GM23338 (cell line): ENCODE data around the gene ABCA1. TPM values are rescaled to one million over a fixed set of nuclear protein-coding genes. Genes with fewer than 3 reads are reported as not detected.

ENCODE experiments used
- ATAC-seq: fragments of 200-7000 bp; cut with Tn5 transposase; 3 replicates; pipeline ENCODE4 v1.9.1; 2020
- DNase-seq: peaks from one replicate; pipeline ENCODE4 v3.0.0-alpha.2; 2015; ENCODE audit warnings: low spot score
- H2AFZ ChIP-seq: fragments of 200-600 bp; sonication (generic); 2 replicates; pipeline ENCODE4 v1.8.0; 2016; ENCODE audit warnings: antibody characterized with exemption, mild to moderate bottlenecking, moderate library complexity
- H3F3A ChIP-seq: fragments of 200-600 bp; sonication (generic); replicated peaks from 2 replicates; pipeline ENCODE4 v1.8.0; 2017; ENCODE audit warnings: antibody characterized with exemption, mixed run types, low read depth
- H3K27ac ChIP-seq: fragments of 200-600 bp; sonication (generic); 2 replicates; pipeline ENCODE4 v1.6.1; 2016; ENCODE audit warnings: low read depth
- H3K27me3 ChIP-seq: fragments of 200-600 bp; sonication (generic); 2 replicates; pipeline ENCODE4 v1.8.0; 2016; ENCODE audit warnings: mild to moderate bottlenecking, mixed run types, moderate library complexity; ENCODE audit not compliant: insufficient read depth
- H3K36me3 ChIP-seq: fragments of 200-600 bp; sonication (generic); 2 replicates; pipeline ENCODE4 v1.8.0; 2016; ENCODE audit warnings: mild to moderate bottlenecking; ENCODE audit not compliant: insufficient read depth
- H3K4me1 ChIP-seq: fragments of 200-600 bp; sonication (generic); 2 replicates; pipeline ENCODE4 v1.8.0; 2016; ENCODE audit warnings: mild to moderate bottlenecking, moderate library complexity; ENCODE audit not compliant: insufficient read depth
- H3K4me2 ChIP-seq: fragments of 200-600 bp; sonication (generic); 2 replicates; pipeline ENCODE4 v1.7.1; 2017; ENCODE audit warnings: mixed run types
- H3K4me3 ChIP-seq: fragments of 200-600 bp; sonication (generic); 2 replicates; pipeline ENCODE4 v1.6.1; 2016; ENCODE audit warnings: mixed run types
- H3K79me2 ChIP-seq: fragments of 200-600 bp; sonication (generic); replicated peaks from 2 replicates; pipeline ENCODE4 v1.8.0; 2017; ENCODE audit warnings: mild to moderate bottlenecking; ENCODE audit not compliant: insufficient read depth
- H3K9me2 ChIP-seq: fragments of 200-600 bp; sonication (generic); 2 replicates; pipeline ENCODE4 v1.8.0; 2017; ENCODE audit not compliant: insufficient read depth
- H4K20me1 ChIP-seq: fragments of 200-600 bp; sonication (generic); replicated peaks from 2 replicates; pipeline ENCODE4 v1.8.0; 2017; ENCODE audit warnings: mild to moderate bottlenecking; ENCODE audit not compliant: insufficient read depth
- H3K27ac Mint-ChIP-seq: 2 replicates; pipeline ENCODE4 v1.8.0; 2020; ENCODE audit warnings: inconsistent platforms, mild to moderate bottlenecking, moderate library complexity, mixed read lengths
- H3K27me3 Mint-ChIP-seq: 3 replicates; pipeline ENCODE4 v1.8.0; 2022; ENCODE audit warnings: low read depth, mild to moderate bottlenecking, moderate library complexity, mixed read lengths, inconsistent platforms; ENCODE audit not compliant: insufficient read depth, poor library complexity
- H3K36me3 Mint-ChIP-seq: 3 replicates; pipeline ENCODE4 v1.8.0; 2021; ENCODE audit warnings: low read depth, mild to moderate bottlenecking, inconsistent platforms, moderate library complexity, mixed read lengths
- H3K4me1 Mint-ChIP-seq: 3 replicates; pipeline ENCODE4 v1.8.0; 2020; ENCODE audit warnings: mild to moderate bottlenecking, inconsistent platforms, mixed read lengths
- H3K4me3 Mint-ChIP-seq: 3 replicates; pipeline ENCODE4 v1.8.0; 2021; ENCODE audit warnings: moderate library complexity, mild to moderate bottlenecking, inconsistent platforms, mixed read lengths
- H3K9me3 Mint-ChIP-seq: 3 replicates; pipeline ENCODE4 v1.8.0; 2020; ENCODE audit warnings: moderate library complexity, mild to moderate bottlenecking, inconsistent platforms, mixed read lengths
- CREB1 ChIP-seq: fragments of 250-450 bp; sonication (Bioruptor Pico); IDR thresholded peaks from 2 replicates; pipeline ENCODE4 v1.5.0; 2020; ENCODE audit warnings: low read depth, mild to moderate bottlenecking, moderate library complexity
- EZH2phosphoT487 ChIP-seq: fragments of 200-600 bp; sonication (generic); IDR thresholded peaks from one replicate; pipeline ENCODE4 v1.8.1; 2018; ENCODE audit warnings: antibody characterized with exemption; ENCODE audit not compliant: unreplicated experiment
- JUNB ChIP-seq: IDR thresholded peaks from one replicate; pipeline ENCODE4 v1.6.1; 2016; ENCODE audit warnings: antibody characterized with exemption; ENCODE audit not compliant: unreplicated experiment
- STAT1 ChIP-seq: IDR thresholded peaks from one replicate; pipeline ENCODE4 v1.6.1; 2016; ENCODE audit warnings: antibody characterized with exemption; ENCODE audit not compliant: unreplicated experiment
- ZNF114 ChIP-seq: fragments of 250-450 bp; sonication (Bioruptor Pico); IDR thresholded peaks from 2 replicates; pipeline ENCODE4 v1.5.0; 2020; ENCODE audit warnings: mild to moderate bottlenecking, moderate library complexity
- polyA plus RNA-seq: library from polyadenylated mRNA; unstranded; fragments of >200 nt; fragmentation: Nextera tagmentation; extraction: Ambion mirVana; gene quantifications from 2 replicates; pipeline ENCODE4 v1.2.1, GENCODE V29; 2016
- total RNA-seq: library from RNA; depleted of rRNA; stranded (reverse); fragments of >200 nt; shearing (Covaris generic); gene quantifications from 2 replicates; pipeline ENCODE4 v1.2.3, GENCODE V29; 2014
- TF ChIP-seq, protein P1 (sequence below): fragments of 250-450 bp; sonication (Bioruptor Pico); IDR thresholded peaks from 2 replicates; pipeline ENCODE4 v1.5.0; 2020; ENCODE audit warnings: mild to moderate bottlenecking, moderate library complexity
- TF ChIP-seq, protein P2 (sequence below), 2 experiments: fragments of 200-600 bp in 1 of 2; sonication (generic) in 1 of 2; conservative IDR thresholded peaks; 2 replicates each; pipeline versions ENCODE4 v1.5.1 to v1.6.1; 2016 to 2017; ENCODE audit warnings: antibody characterized with exemption in 2 of 2, low read depth in 2 of 2, mild to moderate bottlenecking in 2 of 2, moderate library complexity in 1 of 2

ABCA1 gene
- total and polyA plus RNA-seq, 2 experiments from 2014 or later, result 1.4 to 2.8 TPM

DNA sequence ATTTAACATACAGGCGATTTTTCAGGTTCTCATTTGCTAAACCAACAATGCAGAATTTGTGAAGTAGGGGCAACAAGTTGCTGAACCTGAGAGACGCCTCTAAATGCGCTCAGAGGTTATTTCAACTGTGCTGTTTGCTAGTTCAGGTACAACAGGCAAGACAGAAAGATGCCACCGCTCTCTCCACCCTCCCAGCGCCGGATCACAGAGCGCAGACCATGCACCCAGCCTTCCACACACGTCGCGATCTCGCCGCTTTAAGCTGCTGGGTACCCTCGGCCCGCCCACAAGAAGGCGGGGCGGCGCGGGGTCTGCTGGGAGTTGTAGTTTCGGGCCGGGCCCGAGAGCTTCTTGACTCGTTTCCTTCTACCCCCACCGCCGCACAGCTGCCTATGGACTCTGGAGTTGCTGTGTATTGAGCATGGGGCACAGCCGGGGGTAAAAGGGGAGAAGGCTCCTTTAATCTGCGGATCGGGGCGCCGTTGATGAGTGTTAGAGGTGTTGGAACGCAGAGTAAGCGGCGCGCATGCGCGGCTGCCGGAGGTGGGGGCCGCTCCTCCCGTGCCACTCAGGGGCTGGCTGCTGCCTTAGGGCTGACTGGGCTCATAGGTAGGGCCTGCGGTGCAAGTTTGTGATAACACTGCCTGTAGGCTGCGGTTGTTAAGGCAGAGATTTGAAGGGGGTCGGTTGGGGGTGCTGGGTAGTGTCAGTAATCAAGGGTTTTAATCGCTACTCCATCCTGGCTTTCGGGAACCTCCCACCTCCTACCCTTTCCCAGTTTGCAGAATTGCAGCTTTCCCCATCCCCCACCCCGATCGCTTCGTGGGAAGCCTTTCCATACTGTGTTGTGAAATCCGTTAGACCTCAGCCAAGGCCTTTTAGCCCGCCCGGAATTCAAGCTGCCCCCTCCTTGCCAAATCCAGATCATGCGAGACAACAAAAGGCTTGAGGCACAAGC is 40.3 kb upstream of the ABCA1 start (continued):
- TF ChIP-seq, protein P1, sequence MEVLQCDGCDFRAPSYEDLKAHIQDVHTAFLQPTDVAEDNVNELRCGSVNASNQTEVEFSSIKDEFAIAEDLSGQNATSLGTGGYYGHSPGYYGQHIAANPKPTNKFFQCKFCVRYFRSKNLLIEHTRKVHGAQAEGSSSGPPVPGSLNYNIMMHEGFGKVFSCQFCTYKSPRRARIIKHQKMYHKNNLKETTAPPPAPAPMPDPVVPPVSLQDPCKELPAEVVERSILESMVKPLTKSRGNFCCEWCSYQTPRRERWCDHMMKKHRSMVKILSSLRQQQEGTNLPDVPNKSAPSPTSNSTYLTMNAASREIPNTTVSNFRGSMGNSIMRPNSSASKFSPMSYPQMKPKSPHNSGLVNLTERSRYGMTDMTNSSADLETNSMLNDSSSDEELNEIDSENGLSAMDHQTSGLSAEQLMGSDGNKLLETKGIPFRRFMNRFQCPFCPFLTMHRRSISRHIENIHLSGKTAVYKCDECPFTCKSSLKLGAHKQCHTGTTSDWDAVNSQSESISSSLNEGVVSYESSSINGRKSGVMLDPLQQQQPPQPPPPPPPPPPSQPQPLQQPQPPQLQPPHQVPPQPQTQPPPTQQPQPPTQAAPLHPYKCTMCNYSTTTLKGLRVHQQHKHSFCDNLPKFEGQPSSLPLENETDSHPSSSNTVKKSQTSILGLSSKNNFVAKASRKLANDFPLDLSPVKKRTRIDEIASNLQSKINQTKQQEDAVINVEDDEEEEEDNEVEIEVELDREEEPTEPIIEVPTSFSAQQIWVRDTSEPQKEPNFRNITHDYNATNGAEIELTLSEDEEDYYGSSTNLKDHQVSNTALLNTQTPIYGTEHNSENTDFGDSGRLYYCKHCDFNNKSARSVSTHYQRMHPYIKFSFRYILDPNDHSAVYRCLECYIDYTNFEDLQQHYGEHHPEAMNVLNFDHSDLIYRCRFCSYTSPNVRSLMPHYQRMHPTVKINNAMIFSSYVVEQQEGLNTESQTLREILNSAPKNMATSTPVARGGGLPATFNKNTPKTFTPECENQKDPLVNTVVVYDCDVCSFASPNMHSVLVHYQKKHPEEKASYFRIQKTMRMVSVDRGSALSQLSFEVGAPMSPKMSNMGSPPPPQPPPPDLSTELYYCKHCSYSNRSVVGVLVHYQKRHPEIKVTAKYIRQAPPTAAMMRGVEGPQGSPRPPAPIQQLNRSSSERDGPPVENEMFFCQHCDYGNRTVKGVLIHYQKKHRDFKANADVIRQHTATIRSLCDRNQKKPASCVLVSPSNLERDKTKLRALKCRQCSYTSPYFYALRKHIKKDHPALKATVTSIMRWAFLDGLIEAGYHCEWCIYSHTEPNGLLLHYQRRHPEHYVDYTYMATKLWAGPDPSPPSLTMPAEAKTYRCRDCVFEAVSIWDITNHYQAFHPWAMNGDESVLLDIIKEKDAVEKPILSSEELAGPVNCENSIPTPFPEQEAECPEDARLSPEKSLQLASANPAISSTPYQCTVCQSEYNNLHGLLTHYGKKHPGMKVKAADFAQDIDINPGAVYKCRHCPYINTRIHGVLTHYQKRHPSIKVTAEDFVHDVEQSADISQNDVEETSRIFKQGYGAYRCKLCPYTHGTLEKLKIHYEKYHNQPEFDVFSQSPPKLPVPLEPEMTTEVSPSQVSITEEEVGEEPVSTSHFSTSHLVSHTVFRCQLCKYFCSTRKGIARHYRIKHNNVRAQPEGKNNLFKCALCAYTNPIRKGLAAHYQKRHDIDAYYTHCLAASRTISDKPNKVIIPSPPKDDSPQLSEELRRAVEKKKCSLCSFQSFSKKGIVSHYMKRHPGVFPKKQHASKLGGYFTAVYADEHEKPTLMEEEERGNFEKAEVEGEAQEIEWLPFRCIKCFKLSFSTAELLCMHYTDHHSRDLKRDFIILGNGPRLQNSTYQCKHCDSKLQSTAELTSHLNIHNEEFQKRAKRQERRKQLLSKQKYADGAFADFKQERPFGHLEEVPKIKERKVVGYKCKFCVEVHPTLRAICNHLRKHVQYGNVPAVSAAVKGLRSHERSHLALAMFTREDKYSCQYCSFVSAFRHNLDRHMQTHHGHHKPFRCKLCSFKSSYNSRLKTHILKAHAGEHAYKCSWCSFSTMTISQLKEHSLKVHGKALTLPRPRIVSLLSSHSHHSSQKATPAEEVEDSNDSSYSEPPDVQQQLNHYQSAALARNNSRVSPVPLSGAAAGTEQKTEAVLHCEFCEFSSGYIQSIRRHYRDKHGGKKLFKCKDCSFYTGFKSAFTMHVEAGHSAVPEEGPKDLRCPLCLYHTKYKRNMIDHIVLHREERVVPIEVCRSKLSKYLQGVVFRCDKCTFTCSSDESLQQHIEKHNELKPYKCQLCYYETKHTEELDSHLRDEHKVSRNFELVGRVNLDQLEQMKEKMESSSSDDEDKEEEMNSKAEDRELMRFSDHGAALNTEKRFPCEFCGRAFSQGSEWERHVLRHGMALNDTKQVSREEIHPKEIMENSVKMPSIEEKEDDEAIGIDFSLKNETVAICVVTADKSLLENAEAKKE (CRISPR knock-in tag), result no peak
- TF ChIP-seq EZH2phosphoT487, result no peak
- TF ChIP-seq, protein P2, sequence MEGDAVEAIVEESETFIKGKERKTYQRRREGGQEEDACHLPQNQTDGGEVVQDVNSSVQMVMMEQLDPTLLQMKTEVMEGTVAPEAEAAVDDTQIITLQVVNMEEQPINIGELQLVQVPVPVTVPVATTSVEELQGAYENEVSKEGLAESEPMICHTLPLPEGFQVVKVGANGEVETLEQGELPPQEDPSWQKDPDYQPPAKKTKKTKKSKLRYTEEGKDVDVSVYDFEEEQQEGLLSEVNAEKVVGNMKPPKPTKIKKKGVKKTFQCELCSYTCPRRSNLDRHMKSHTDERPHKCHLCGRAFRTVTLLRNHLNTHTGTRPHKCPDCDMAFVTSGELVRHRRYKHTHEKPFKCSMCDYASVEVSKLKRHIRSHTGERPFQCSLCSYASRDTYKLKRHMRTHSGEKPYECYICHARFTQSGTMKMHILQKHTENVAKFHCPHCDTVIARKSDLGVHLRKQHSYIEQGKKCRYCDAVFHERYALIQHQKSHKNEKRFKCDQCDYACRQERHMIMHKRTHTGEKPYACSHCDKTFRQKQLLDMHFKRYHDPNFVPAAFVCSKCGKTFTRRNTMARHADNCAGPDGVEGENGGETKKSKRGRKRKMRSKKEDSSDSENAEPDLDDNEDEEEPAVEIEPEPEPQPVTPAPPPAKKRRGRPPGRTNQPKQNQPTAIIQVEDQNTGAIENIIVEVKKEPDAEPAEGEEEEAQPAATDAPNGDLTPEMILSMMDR (conservative IDR thresholded peaks at IDR 0.05; ENCODE audit: low read depth in 2 of 2), result no peak
- no peak for TF ChIP-seq JUNB

DNA sequence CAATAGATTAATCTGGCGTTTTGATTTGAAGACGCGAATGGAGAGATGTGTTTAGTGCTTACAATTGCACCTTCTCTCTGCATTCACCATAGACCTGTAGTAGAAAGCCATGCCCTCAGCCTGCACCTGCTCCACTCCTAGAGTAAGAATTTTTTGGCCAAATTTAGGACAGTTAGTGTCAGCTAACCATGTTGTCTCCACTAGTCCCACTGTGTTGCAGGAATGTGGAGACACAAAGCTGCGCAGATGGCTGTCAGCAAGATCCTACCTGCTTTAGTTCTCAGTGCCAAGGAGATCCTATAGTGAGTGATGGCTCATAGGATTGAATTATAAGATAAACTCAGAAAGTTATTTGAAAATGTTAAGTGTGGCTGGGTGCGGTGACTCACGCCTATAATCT is 35.1 kb upstream of the ABCA1 start:
- no peak overlapping the region for H2AFZ ChIP-seq
- H3K79me2 ChIP-seq, result no peaks in the 10 kb centered on the region
- TF ChIP-seq CREB1 (CRISPR knock-in tag) (no peak), ZNF114 (no peak), STAT1 (no peak)
- ATAC-seq (no peak), DNase-seq (no peak)
- H3K9me2 ChIP-seq, result no peaks in the 10 kb centered on the region
- no peaks in the 10 kb centered on the region for H3K36me3 ChIP-seq
- no peaks in the 10 kb centered on the region for H4K20me1 ChIP-seq
- H3K4me3 ChIP-seq, result no peak overlapping the region
- Mint-ChIP-seq H3K4me1 (peaks cover 40% of the 10 kb centered on the region), H3K4me3 (no peak overlapping the region), H3K27me3 (peaks cover 4% of the 10 kb centered on the region), H3K36me3 (no peaks in the 10 kb centered on the region), H3K27ac (peak overlapping the region; percentile 48; the same call in 1 of the 2 replicates), H3K9me3 (no peaks in the 10 kb centered on the region)
- H3K27ac ChIP-seq, result no peak overlapping the region
- H3K4me1 ChIP-seq, result peaks cover 30% of the 10 kb centered on the region
- no peak overlapping the region for H3K4me2 ChIP-seq
- no peaks in the 10 kb centered on the region for H3F3A ChIP-seq
- no peaks in the 10 kb centered on the region for H3K27me3 ChIP-seq
